GM08714 (cell line): Measurements from ENCODE around the gene ZC3H7B.

Source experiments
- H3K4me3 ChIP-seq: fragments of 200-500 bp; sonication (Bioruptor generic); 2 replicates; pipeline ENCODE4 v1.5.1; 2014; ENCODE audit warnings: mild to moderate bottlenecking, low read length, inconsistent platforms
- ZNF274 ChIP-seq: IDR thresholded peaks from 2 replicates; pipeline ENCODE4 v1.6.1; 2012; ENCODE audit warnings: mild to moderate bottlenecking, low read depth, low read length

ZC3H7B gene

DNA sequence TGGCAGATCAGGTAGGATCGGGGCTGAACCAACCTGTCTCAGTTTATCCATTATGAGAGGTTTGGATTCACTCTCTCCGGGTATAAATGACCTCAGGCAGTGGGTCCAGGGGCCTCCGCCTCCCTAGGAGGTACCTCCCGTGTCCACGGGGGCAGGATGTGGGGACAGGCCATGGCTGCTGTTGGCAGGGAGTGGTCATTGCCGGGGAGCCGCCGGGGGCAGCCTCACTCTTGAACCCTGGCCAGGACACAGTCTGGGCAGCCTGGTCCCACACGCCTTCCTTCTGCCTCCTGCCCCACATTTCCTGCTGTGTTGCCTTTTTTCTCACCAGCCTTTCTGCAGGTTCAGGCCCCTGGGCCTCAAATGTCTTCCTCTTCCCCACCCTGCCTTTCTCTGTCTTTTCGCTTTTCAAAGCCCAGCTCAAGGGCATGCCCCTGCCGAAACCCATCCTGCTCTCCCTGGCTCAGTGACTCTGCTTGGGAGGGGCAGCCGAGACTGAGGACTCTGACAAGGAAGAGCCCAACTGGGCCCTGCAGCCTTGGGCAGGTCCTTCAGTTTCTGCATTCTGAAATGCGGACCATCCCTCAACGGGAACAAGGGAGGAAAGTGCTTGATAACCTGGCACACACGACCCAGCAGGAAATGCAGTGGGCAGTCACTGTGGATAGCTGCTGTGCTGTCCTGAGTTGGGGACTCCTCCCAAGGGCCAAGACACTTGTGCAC lies 31.1 kb downstream of the ZC3H7B start:
- TF ChIP-seq ZNF274 = no peak
- H3K4me3 ChIP-seq = no peak overlapping the region

DNA sequence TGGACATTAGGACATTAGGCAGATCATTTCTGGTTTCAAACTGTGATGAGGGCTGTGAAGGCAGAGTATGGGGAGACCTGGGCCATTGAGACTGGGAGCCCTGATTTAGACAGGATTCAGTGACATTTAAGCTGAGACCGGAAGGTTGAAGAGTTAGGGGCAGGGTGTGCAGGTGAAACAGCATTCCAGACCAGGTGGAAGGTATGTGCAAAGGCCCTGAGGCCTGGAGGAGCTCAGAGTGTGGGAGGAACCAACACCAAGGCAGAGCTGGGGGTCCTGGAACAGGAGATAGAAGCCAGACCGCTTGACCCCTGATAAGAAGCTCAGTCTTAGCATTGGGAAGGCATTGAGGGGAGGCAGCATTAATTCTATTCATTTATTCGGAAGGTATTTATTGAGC lies 32.5 kb downstream of the ZC3H7B start:
- no peak for TF ChIP-seq ZNF274
- H3K4me3 ChIP-seq = no peak overlapping the region

DNA sequence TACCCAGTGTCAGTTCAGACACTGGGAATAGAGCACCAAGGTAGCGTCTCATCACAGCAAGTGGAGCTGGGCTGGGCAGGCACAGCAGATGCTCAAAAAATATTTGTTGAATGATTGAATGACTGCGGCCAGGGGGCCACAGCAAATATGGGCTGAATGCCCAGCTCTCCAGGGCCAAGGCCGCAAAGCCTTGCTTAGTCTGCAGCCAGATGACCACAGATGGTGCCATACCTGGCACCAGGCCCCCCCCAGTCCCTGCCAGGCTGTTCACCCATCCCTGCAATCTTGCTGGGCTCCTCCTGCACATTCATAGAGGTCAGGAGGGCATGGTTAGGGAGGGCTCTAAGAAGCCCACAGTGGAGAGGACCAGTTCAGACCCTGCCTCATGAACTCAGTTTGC lies 32.9 kb downstream of the ZC3H7B start:
- TF ChIP-seq ZNF274 = no peak
- no peak overlapping the region for H3K4me3 ChIP-seq

DNA sequence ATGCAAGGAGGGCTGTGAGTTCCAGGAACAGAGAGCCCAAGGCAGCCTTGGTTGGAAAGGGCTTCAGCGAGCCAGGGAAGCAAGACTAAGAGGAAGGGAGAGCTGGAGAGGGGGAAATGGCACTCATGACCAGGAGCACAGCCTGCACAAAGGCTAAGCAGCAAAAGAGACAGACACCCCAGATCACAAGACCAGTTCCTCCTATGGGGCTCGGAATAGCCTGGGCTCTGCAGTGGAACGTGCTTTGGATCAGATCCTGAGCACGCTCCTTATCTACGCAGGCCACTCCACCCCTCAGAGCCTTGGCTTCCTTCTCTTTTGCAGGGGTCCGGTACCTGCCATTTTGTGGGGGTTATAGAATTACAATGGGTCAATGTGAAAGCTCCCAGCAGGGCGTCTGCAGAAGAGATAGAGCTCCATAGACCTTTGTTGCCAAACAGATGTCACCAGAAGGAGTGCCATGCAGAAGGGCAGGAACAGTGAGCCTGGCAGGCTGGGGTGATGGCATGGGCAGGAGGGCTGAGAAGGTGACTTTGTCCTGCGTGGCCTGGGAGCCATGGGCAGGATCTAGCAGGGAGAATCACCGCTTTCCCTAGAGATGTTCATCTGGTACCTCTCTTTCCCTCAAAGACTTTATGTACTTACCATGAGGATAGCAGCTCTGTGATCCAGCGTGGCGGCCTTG lies 33.8 kb downstream of the ZC3H7B start:
- no peak for TF ChIP-seq ZNF274

DNA sequence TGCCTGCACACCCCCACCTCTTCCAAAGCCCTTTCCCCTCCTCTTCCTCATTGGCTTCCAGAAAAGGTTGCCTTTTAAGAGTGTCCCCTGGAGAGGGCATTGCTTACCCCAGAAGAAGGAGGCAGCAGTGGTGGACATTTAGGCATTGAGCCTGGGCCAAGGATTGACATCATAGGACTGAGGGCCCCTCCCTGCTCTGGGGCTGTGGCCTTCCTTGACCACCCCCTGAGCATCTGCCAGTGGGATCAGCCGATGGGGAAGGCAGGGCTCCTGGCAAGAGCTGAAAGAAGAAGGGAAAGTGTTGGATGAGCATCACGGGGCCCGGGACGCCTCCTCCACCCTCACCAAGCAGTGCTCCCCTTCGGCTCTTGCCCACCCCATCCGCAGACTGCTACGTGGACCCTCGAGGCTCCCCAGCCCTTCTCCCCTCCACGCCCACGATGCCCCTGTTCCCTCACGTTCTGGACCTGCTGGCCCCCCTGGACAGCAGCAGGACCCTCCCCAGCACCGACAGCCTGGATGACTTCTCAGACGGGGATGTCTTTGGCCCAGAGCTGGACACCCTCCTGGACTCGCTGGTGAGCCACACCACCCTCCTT lies 37.4 kb downstream of the ZC3H7B start:
- no peak overlapping the region for H3K4me3 ChIP-seq
- TF ChIP-seq ZNF274 = no peak

More for the DNA sequence above, 33.8 kb downstream of the ZC3H7B start:
- H3K4me3 ChIP-seq = no peak overlapping the region

DNA sequence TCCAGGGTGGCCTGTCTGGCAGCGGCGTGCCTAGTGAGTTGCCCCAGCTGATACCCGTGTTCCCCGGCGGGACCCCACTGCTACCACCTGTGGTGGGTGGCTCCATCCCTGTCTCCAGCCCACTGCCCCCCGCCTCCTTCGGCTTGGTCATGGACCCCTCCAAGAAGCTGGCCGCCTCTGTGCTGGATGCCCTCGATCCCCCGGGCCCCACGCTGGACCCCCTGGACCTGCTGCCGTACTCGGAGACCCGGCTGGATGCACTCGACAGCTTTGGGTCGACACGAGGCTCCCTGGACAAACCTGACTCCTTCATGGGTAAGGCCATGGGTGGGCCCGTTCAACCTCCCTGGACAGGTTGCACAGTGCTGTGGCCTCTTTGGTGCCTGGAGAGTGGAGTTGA lies 38.5 kb downstream of the ZC3H7B start:
- no peak for TF ChIP-seq ZNF274
- H3K4me3 ChIP-seq = no peak overlapping the region

DNA sequence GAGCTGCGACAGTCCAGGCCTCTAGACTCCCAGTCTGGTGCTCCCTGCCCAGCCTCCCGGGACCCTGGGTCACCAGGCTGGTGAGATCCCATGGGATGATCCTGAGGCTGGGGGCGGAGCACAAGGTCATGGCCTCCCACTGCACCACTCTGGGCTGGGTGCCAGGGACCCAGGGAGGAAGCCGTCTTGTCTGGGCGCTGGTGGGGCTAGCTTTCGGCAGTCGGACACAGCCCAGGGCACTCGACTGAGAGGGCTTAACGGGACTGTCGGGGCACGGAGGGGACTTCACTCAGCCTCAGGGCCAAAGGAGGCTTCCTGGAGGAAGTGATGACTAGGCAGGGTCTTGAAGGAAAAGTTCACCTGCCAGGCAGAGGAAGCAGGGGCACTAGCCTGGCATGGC lies 39.0 kb downstream of the ZC3H7B start:
- H3K4me3 ChIP-seq = no peak overlapping the region
- no peak for TF ChIP-seq ZNF274

DNA sequence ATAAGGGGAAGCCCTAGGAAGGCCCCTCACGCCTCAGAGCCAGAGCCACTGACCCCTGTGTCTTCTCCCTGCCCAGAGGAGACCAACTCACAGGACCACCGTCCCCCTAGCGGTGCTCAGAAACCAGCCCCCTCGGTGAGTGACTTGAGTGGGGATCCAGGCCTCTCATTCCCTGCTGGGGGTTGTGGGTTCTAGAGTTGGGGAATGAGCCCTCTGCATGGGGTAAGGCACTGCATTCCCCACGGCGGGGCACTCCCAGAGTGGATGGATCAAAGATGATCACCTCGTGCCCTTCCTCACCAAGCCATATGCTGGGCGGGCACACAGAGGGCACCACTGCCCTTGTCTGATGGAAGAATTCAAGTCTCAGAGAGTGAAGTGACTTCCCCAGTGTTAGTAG lies 39.7 kb downstream of the ZC3H7B start:
- no peak overlapping the region for H3K4me3 ChIP-seq
- no peak for TF ChIP-seq ZNF274

DNA sequence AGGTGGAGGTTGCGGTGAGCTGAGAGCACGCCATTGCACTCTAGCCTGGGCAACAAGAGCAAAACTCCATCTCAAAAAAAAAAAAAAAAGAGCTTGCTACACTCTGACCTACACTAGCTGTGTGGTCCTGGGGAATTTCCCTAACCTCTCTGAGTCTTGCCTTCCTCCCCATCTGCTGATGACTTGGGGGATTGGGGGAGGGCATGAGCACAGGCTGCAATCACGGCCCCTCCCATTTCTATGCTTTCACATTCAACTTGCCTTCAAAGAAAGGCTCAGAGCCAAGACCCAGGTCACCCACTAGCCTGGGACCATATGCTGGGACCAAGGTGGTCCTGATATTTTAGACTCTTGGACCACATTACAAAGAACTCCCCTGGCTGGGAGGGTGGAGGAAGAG lies 40.7 kb downstream of the ZC3H7B start:
- H3K4me3 ChIP-seq = no peak overlapping the region
- no peak for TF ChIP-seq ZNF274

DNA sequence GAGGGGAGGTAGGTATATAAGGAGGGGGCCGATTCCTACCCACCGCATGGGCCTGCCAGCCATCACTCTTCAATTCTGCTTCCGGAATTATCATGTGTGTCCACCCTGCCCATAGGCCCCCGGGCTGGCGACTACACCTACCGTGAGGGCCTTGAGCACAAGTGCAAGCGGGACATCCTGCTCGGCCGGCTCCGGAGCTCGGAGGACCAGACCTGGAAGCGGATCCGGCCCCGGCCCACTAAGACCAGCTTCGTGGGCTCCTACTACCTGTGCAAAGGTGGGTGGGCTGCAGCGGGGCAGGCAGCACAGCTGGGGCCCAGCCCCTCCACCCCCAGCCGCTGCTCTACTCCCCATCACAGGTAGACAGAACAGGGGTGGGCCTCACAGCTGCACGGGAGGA lies 42.0 kb downstream of the ZC3H7B start:
- no peak for TF ChIP-seq ZNF274

DNA sequence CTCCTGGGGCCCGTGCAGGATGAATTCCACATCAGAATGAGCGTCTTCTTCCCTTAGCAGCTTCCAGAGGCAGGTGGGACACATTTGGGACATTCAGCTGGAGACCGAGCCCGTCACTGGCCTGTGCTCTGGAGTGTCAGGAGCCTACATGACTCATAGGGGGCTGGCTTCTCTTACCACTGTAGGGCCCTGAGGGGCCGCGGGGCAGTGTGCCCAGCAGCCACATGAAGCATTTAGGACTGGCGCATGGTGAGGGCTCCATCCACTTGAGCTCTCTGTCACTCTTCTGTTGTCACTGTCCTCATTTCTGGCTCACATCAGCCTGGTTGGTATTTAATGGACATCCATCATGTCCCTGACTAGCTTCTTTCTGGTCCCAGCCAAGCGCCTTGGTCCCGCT lies 42.4 kb downstream of the ZC3H7B start:
- no peak overlapping the region for H3K4me3 ChIP-seq
- no peak for TF ChIP-seq ZNF274

More for the DNA sequence above, 42.0 kb downstream of the ZC3H7B start:
- no peak overlapping the region for H3K4me3 ChIP-seq

DNA sequence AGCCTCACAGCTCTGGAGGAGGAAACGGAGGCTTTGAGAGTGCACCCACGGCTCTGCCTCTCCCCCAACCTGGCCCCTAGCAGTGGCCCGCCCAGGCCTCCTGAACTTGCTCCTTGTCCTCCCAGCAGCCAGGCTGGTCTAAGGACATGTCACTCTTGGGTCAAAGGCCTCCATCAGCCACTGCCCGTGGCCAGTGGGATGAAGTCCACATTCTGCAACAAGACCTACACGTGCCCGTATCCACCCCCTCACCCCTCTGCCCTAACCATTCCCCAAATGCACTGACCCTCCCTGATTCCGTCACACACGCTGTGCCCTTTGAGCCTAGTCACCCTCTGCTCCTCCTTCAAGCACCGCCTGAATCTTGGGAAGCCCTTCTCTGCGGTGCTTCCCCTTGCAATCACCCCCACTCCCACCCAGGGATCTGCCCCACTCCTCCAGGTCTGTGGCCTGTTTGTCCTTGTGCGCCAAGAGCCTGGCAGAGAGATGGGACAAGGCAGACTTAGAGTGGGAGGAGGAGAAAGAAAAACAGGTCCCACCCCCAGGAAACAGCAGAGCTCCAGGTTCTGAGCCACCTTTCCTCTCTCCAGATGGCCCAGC lies 43.0 kb downstream of the ZC3H7B start:
- no peak overlapping the region for H3K4me3 ChIP-seq
- TF ChIP-seq ZNF274 = no peak

DNA sequence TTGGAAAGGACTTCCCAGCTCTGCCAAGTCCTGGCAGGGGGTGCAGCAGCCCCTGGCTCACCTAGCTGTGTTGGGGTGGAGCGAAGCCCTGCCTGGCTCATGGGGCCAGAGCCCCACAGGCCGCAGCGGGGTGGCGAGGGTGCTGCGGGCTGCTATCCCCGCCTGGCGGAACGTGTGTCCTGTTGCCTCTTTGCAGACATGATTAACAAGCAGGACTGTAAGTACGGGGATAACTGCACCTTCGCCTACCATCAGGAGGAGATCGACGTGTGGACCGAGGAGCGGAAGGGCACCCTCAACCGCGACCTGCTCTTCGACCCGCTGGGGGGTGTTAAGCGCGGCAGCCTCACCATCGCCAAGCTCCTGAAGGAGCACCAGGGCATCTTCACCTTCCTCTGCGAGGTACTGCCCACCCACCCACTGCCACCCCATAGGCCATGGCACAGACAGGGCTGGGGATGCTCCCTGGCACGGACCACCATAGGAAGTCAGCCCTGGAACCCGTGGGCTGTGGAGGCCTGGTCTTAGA lies 44.5 kb downstream of the ZC3H7B start:
- no peak for TF ChIP-seq ZNF274

DNA sequence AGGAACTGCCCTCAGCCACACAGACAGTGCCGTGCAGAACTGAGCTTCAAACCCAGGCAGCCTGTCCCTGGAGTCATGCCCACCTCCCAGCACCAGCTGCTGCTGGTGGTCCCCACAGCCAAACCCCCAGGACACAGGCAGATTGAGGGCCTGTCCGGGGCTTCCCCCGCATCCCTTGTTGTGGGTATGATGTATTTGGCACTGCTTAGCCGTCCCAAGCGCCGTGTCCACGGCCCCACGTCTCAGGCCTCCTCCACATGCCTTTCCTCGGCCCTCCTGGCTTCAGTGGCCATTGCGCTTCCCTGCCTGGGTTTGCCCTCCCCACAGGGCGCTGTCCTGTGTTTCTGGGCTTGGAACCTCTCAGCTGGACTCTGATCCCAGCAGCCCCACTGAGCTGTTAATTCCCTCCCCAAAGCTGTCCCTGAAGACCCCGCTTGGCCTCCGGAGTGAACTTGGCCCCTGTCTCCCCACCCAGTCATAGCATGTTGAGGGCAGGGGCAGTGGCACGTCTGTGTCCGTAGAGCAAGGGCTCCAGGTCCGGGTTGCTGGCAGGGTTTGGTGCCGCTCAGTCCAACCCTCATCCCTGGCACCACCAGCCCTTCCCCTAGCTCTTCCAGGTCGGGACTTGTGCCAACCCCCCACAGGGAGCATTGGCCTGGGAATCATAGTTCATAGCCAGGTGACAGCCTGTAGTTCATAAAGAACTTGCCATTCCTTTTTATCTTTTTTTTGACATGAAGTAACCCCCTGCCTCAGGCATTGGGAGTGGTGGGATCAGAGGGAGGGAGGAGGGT lies 45.9 kb downstream of the ZC3H7B start:
- no peak overlapping the region for H3K4me3 ChIP-seq
- no peak for TF ChIP-seq ZNF274

More for the DNA sequence above, 44.5 kb downstream of the ZC3H7B start:
- H3K4me3 ChIP-seq = no peak overlapping the region
